GM18519 (cell line): Measurements from ENCODE around the gene VSIG1.

Experiments used
- ATAC-seq: cut with Tn5 transposase; IDR thresholded peaks from one replicate; pipeline ENCODE4 v1.9.1; 2021; ENCODE audit warnings: mild to moderate bottlenecking, moderate library complexity; ENCODE audit not compliant: unreplicated experiment, low FRiP score

VSIG1 gene

GRCh38 chrX:108059801-108060200, 14.9 kb downstream of the VSIG1 start:
- no peak for ATAC-seq

GRCh38 chrX:108064001-108064400, 19.1 kb downstream of the VSIG1 start:
- ATAC-seq = no peak

GRCh38 chrX:108064613-108065012, 19.7 kb downstream of the VSIG1 start:
- no peak for ATAC-seq

GRCh38 chrX:108068121-108068520, 23.3 kb downstream of the VSIG1 start:
- no peak for ATAC-seq

- ATAC-seq = no peak
Measured at GRCh38 chrX:108070891-108071290, 26.0 kb downstream of the VSIG1 start.

GRCh38 chrX:108071578-108071977, 26.7 kb downstream of the VSIG1 start:
- no peak for ATAC-seq

GRCh38 chrX:108072746-108073145, 27.9 kb downstream of the VSIG1 start:
- ATAC-seq = no peak

- ATAC-seq = no peak
Measured at GRCh38 chrX:108081110-108081509, 36.2 kb downstream of the VSIG1 start.

- ATAC-seq = no peak
Measured at GRCh38 chrX:108087792-108088191, 42.9 kb downstream of the VSIG1 start.

GRCh38 chrX:108088511-108088910, 43.6 kb downstream of the VSIG1 start:
- no peak for ATAC-seq

- peak; percentile 0 for ATAC-seq
Measured at GRCh38 chrX:108090491-108091263, 45.8 kb downstream of the VSIG1 start.

GRCh38 chrX:108091264-108091877, 46.5 kb downstream of the VSIG1 start, which contains the start of the genes ATG4A and PSMD10:
Gene ATG4A (plus strand): TSS chrX:108091778. CDS start chrX:108091827, 49 bp downstream.
Gene PSMD10 (minus strand): TSS chrX:108091542. CDS start chrX:108091520, 22 bp downstream.
- ATAC-seq = peak; percentile 93

GRCh38 chrX:108091878-108092291, 47.0 kb downstream of the VSIG1 start:
- peak; percentile 16 for ATAC-seq

- ATAC-seq = no peak
Measured at GRCh38 chrX:108097380-108097779, 52.5 kb downstream of the VSIG1 start.

- no peak for ATAC-seq
Measured at GRCh38 chrX:108105473-108105872, 60.6 kb downstream of the VSIG1 start.

GRCh38 chrX:108114541-108114940, 69.7 kb downstream of the VSIG1 start:
- no peak for ATAC-seq

- no peak for ATAC-seq
Measured at GRCh38 chrX:108117988-108118387, 73.1 kb downstream of the VSIG1 start.

- no peak for ATAC-seq
Measured at GRCh38 chrX:108121291-108121690, 76.4 kb downstream of the VSIG1 start.

GRCh38 chrX:108122748-108123147, 77.9 kb downstream of the VSIG1 start:
- no peak for ATAC-seq

- ATAC-seq = no peak
Measured at GRCh38 chrX:108123591-108124366, 78.9 kb downstream of the VSIG1 start.

- no peak for ATAC-seq
Measured at GRCh38 chrX:108126661-108127060, 81.8 kb downstream of the VSIG1 start.
